Right kidney (tissue), 1 donor: Measurements from ENCODE around the gene HACD2.

Experiments
- DNase-seq: peaks from one replicate; pipeline ENCODE4 v3.0.0-alpha.2; 2016

The HACD2 gene

GRCh38 chr3:123446610-123447109 is 138.2 kb downstream of the HACD2 start:
- DNase-seq = no peak

- no peak for DNase-seq
Measured at GRCh38 chr3:123446210-123446609, 138.6 kb downstream of the HACD2 start.

- no peak for DNase-seq
Measured at GRCh38 chr3:123445702-123446101, 139.2 kb downstream of the HACD2 start.

GRCh38 chr3:123444744-123445143 is 140.1 kb downstream of the HACD2 start:
- no peak for DNase-seq

DNA sequence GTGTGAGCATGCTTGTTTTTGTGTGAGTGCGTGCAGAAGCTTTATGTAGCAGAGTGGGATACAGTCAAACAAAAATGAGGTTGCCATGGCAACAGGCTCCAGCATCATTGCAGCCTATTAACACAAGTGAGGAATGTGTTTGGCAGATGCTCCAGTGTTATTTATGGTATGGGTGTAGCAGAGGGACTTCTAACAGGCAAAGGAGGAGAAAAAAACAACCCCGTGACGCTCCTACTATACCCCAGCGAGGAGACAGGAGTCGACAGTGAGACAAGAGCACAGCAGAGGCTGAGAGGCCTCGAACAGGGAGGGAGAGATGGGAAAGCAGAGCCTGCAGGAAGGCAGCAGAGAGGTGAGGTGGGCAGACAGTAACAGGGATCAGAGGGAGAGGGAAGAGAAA is 140.8 kb downstream of the HACD2 start:
- no peak for DNase-seq

- no peak for DNase-seq
Measured at GRCh38 chr3:123442908-123443307, 141.9 kb downstream of the HACD2 start.

GRCh38 chr3:123442125-123442524 is 142.7 kb downstream of the HACD2 start:
- DNase-seq = no peak
